Testis (tissue), 3 donors: ENCODE measurements around the gene NUB1. TPM values are rescaled to one million over a fixed set of nuclear protein-coding genes. Genes with fewer than 3 reads are reported as not detected.

Experiments used
- DNase-seq: peaks from one replicate; pipeline ENCODE4 v3.0.0-alpha.2; 2019
- H3K27ac ChIP-seq, 2 donors: fragments of 200-600 bp; sonication (generic); one replicate each; pipeline ENCODE4 v1.5.1; 2019
- H3K27me3 ChIP-seq: fragments of 200-600 bp; sonication (generic); one replicate; pipeline ENCODE4 v1.5.1; 2019
- H3K36me3 ChIP-seq: fragments of 200-600 bp; sonication (generic); one replicate; pipeline ENCODE4 v1.5.1; 2017; ENCODE audit warnings: low read depth; ENCODE audit errors: missing control alignments
- H3K4me1 ChIP-seq: fragments of 200-600 bp; sonication (generic); one replicate; pipeline ENCODE4 v1.5.1; 2019
- H3K4me3 ChIP-seq, 2 donors: fragments of 200-600 bp; sonication (generic); one replicate each; pipeline ENCODE4 v1.5.1; 2017 to 2019
- H3K9me3 ChIP-seq: fragments of 200-600 bp; sonication (generic); one replicate; pipeline ENCODE4 v1.5.1; 2017
- CTCF ChIP-seq, 3 experiments: fragments of 450-650 bp in 2 of 3; fragments of 200-600 bp in 1 of 3; sonication (generic) in 1 of 3; IDR thresholded peaks; one replicate each; pipeline ENCODE4 v1.5.1; 2016 to 2019; ENCODE audit warnings: antibody characterized with exemption in 3 of 3, mild to moderate bottlenecking in 2 of 3, moderate library complexity in 1 of 3
- POLR2A ChIP-seq: fragments of 450-650 bp; IDR thresholded peaks from one replicate; pipeline ENCODE4 v1.6.1; 2017; ENCODE audit warnings: antibody characterized with exemption, mild to moderate bottlenecking, moderate library complexity
- WGBS, 2 donors: methylation state at CpG; one replicate each; pipeline ENCODE4 v1.1.5; 2018; 5-methylcytosine and 5-hydroxymethylcytosine counted together
- intact Hi-C: fragments of 100-400 bp; cut with DNase I; formaldehyde crosslinking; loops from one replicate; pipeline ENCODE4 v1.15.1; 2023; ENCODE audit warnings: low total_unique reads
- polyA plus RNA-seq: library from polyadenylated mRNA; stranded (reverse); fragments of 350-450 nt; fragmentation: Illumina TruSeq; extraction: RNeasy Lipid Tissue Mini Kit (QIAGEN cat#74804); gene quantifications from one replicate; pipeline ENCODE4 v1.2.3, GENCODE V29; 2014; ENCODE audit warnings: low read depth, low replicate concordance; ENCODE audit not compliant: insufficient read depth
- total RNA-seq, 2 donors: library from RNA; depleted of rRNA; stranded (reverse); fragments of >200 nt; gene quantifications; one replicate each; pipeline ENCODE4 v1.2.3, GENCODE V29; 2016

Gene NUB1
- total and polyA plus RNA-seq, 3 donors from 2014 or later = 57.9 to 140 (median 59.6) TPM

DNA sequence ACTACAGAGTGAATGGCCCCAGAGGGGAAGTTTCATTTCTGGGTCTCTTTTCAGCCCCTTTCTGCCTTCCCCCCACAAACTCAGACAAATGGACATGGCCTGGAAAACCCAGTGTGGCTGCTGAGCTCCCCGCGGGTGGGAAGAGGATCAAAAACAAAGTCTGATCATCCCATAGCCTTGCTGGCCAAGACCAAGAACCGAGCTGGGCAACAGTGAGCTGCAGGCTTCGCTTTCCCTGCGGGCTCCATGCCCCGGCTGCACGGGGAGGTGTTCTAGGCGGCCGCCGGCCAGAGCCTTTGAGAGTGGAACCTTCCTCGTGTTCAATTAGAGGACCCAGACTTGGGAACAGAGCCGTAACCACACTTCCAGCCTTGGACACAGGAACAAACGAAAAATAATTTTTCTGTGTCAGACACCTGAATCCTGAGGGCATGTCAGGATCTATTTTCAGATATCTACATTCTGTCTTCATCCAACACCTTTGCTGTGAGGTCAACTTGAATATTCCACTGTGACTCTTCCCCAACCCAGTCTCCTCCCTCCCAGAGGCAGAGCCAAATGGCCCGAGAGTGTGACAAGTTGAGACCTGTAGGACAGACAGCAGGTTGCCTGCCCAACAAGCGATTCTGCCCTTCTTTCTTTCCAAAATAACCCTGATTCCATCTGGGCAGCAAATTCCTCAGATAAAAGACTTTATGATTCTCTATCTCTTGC is 42.2 kb downstream of the NUB1 start:
- intact Hi-C loops = no loop called here
- Histone ChIP-seq H3K27ac (no peak overlapping the region), H3K4me3 (no peak overlapping the region), H3K27me3 (no peaks in the 10 kb centered on the region), H3K4me1 (peaks cover 22% of the 10 kb centered on the region), H3K36me3 (no peaks in the 10 kb centered on the region), H3K9me3 (no peaks in the 10 kb centered on the region)
- TF ChIP-seq POLR2A (no peak), CTCF (IDR thresholded peaks at IDR 0.05) (no peak)
- no peak for DNase-seq
- 86% methylated on average over 15 of the region's 15 CpGs for WGBS, 2 donors

GRCh38 chr7:151384352-151384697 is 42.7 kb downstream of the NUB1 start:
- no peaks in the 10 kb centered on the region for H3K36me3 ChIP-seq
- H3K9me3 ChIP-seq = no peaks in the 10 kb centered on the region
- H3K27me3 ChIP-seq = no peaks in the 10 kb centered on the region
- no peak for DNase-seq
- 80 to 88% methylated on average over 6 of the region's 6 CpGs for WGBS, 2 donors
- no peak for TF ChIP-seq CTCF (IDR thresholded peaks at IDR 0.05)
- TF ChIP-seq POLR2A = no peak
- H3K4me1 ChIP-seq = peaks cover 22% of the 10 kb centered on the region
- intact Hi-C loops = no loop called here
- no peak overlapping the region for H3K4me3 ChIP-seq
- H3K27ac ChIP-seq = no peak overlapping the region

GRCh38 chr7:151384776-151385625 is 43.4 kb downstream of the NUB1 start:
- 94 to 95% methylated on average over 10 to 26 of the region's 26 CpGs for WGBS, 2 donors
- Histone ChIP-seq H3K36me3 (no peaks in the 10 kb centered on the region), H3K27me3 (no peaks in the 10 kb centered on the region), H3K9me3 (no peaks in the 10 kb centered on the region), H3K27ac (no peak overlapping the region), H3K4me3 (no peak overlapping the region), H3K4me1 (peaks cover 22% of the 10 kb centered on the region)
- no peak for TF ChIP-seq POLR2A
- intact Hi-C loops = no loop called here
- DNase-seq = no peak

DNA sequence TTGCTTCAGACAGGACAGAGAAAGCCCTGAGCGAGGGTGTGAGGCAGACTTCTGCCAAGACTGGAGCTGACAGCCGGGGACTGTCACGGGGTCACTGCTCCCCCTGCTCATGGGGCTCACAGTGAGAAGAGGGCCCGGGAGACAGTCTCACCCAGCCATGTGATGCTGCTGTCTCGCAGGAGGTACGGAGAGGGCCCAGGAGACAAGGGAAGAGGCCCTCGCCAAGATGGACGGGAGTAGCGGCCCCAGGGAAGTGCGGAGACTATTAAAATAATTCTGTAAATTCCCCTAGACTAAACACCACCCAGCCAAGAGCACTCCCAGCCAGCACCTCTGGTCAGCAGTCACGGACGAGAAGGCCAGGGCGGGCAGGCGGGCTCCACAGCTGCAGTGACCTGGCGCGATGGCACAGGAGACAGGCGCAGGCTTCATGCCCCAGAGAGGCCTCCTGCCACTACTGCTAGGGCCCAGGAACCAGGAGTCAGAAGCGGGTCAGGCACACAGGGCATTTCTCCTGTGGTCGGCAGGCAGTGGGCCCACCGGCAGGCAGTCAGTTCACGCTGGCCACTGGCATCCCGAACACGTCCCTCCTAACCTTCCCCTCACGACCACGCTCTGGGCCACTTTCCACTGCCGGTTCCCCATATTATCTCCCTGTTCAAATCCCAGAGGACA is 44.2 kb downstream of the NUB1 start:
- 87 to 92% methylated on average over 15 to 25 of the region's 26 CpGs for WGBS, 2 donors
- TF ChIP-seq CTCF (IDR thresholded peaks at IDR 0.05) (no peak), POLR2A (no peak)
- no peaks in the 10 kb centered on the region for H3K36me3 ChIP-seq
- no peaks in the 10 kb centered on the region for H3K9me3 ChIP-seq
- DNase-seq = no peak
- intact Hi-C loops = no loop called here
- peaks cover 22% of the 10 kb centered on the region for H3K4me1 ChIP-seq
- H3K27me3 ChIP-seq = no peaks in the 10 kb centered on the region
- H3K4me3 ChIP-seq = no peak overlapping the region
- no peak overlapping the region for H3K27ac ChIP-seq
